Trophoblast cell (in vitro differentiated cells and primary cell): ENCODE data around the gene ATP6V1A.

Source experiments
- DNase-seq, 2 donors: peaks; one replicate each; pipeline ENCODE4 v3.0.0-alpha.2; 2016
- H2AFZ ChIP-seq: 2 replicates; pipeline ENCODE4 v1.6.1; 2013; ENCODE audit warnings: low read length, moderate library complexity, mild to moderate bottlenecking; ENCODE audit not compliant: insufficient read depth, poor library complexity
- H2AK5ac ChIP-seq: 2 replicates; pipeline ENCODE4 v1.6.1; 2013; ENCODE audit warnings: mild to moderate bottlenecking, low read length
- H2BK120ac ChIP-seq: 2 replicates; pipeline ENCODE4 v1.6.1; 2013; ENCODE audit warnings: low read length, mild to moderate bottlenecking, moderate library complexity; ENCODE audit not compliant: insufficient read depth, poor library complexity
- H2BK12ac ChIP-seq: 2 replicates; pipeline ENCODE4 v1.6.1; 2013; ENCODE audit warnings: mild to moderate bottlenecking, low read length, moderate library complexity
- H2BK5ac ChIP-seq: 2 replicates; pipeline ENCODE4 v1.6.1; 2013; ENCODE audit warnings: low read length, low read depth, moderate library complexity, mild to moderate bottlenecking; ENCODE audit not compliant: poor library complexity
- H3K14ac ChIP-seq: 2 replicates; pipeline ENCODE4 v1.6.1; 2013; ENCODE audit warnings: mild to moderate bottlenecking, low read length
- H3K18ac ChIP-seq: 2 replicates; pipeline ENCODE4 v1.6.1; 2013; ENCODE audit warnings: mild to moderate bottlenecking, low read length
- H3K23ac ChIP-seq: 2 replicates; pipeline ENCODE4 v1.6.1; 2013; ENCODE audit warnings: low read length
- H3K27ac ChIP-seq: 2 replicates; pipeline ENCODE4 v1.5.1; 2013; ENCODE audit warnings: low read depth, mild to moderate bottlenecking, inconsistent platforms, low read length, moderate library complexity
- H3K27me3 ChIP-seq: 2 replicates; pipeline ENCODE4 v1.6.1; 2013; ENCODE audit warnings: inconsistent platforms, mild to moderate bottlenecking, low read length, moderate library complexity; ENCODE audit not compliant: insufficient read depth
- H3K36me3 ChIP-seq, 2 experiments: 1 replicate in 1 of 2; 2 replicates in 1 of 2; pipeline ENCODE4 v1.6.1; 2013; ENCODE audit warnings: low read length in 2 of 2, mild to moderate bottlenecking in 2 of 2, moderate library complexity in 1 of 2; ENCODE audit not compliant: insufficient read depth in 2 of 2, control insufficient read depth in 1 of 2
- H3K4ac ChIP-seq: 2 replicates; pipeline ENCODE4 v1.6.1; 2013; ENCODE audit warnings: low read depth, mild to moderate bottlenecking, low read length, moderate library complexity
- H3K4me1 ChIP-seq, 2 experiments: 1 replicate in 1 of 2; 2 replicates in 1 of 2; pipeline ENCODE4 v1.6.1; 2013; ENCODE audit warnings: low read length in 2 of 2, mild to moderate bottlenecking in 2 of 2, moderate library complexity in 1 of 2; ENCODE audit not compliant: insufficient read depth in 2 of 2, control insufficient read depth in 1 of 2
- H3K4me2 ChIP-seq: 2 replicates; pipeline ENCODE4 v1.6.1; 2013; ENCODE audit warnings: inconsistent platforms, mild to moderate bottlenecking, low read length, moderate library complexity
- H3K4me3 ChIP-seq: 2 replicates; pipeline ENCODE4 v1.5.1; 2013; ENCODE audit warnings: mild to moderate bottlenecking, low read depth, low read length, inconsistent platforms
- H3K79me1 ChIP-seq: one replicate; pipeline ENCODE4 v1.6.1; 2013; ENCODE audit warnings: low read length
- H3K79me2 ChIP-seq: 2 replicates; pipeline ENCODE4 v1.6.1; 2013; ENCODE audit warnings: low read length, mild to moderate bottlenecking; ENCODE audit not compliant: control insufficient read depth, insufficient read depth, poor library complexity
- H3K9ac ChIP-seq: 2 replicates; pipeline ENCODE4 v1.6.1; 2013; ENCODE audit warnings: mild to moderate bottlenecking, low read length
- H3K9me3 ChIP-seq: 2 replicates; pipeline ENCODE4 v1.6.1; 2013; ENCODE audit warnings: low read depth, mild to moderate bottlenecking, control low read depth, inconsistent platforms, low read length; ENCODE audit not compliant: insufficient read depth
- H4K12ac ChIP-seq: 2 replicates; pipeline ENCODE4 v1.6.1; 2013; ENCODE audit warnings: low read depth, mild to moderate bottlenecking, low read length, moderate library complexity
- H4K8ac ChIP-seq: 2 replicates; pipeline ENCODE4 v1.6.1; 2013; ENCODE audit warnings: low read depth, mild to moderate bottlenecking, low read length, moderate library complexity
- H4K91ac ChIP-seq: one replicate; pipeline ENCODE4 v1.6.1; 2013; ENCODE audit warnings: low read depth, mild to moderate bottlenecking, low read length, moderate library complexity
- WGBS: extraction: QIAGEN DNeasy Blood & Tissue Kit; methylation state at CpG from one replicate; pipeline ENCODE4 v1.1.7; 2013; ENCODE audit warnings: missing lambda C conversion rate; ENCODE audit not compliant: insufficient read length, insufficient coverage; ENCODE audit errors: extremely low coverage; 5-methylcytosine and 5-hydroxymethylcytosine counted together

Gene ATP6V1A

DNA sequence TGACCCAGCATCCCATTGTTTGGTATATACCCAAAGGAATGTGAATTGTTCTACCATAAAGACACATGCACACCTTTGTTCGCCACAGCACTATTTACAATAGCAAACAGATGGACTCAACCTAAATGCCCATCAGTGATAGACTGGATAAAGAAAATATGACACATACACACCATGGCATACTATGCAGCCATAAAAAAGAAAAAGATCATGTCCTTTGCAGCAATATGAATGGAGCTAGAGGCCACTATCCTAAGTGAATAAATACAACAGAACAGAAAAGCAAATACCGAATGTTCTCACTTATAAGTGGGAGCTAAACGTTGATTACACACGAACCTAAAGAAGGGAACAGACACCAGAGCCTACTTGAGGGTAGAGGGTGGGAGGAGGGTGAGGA, 39.0 kb upstream of the ATP6V1A start:
- no peaks in the 10 kb centered on the region for H3K79me2 ChIP-seq
- H3K4me3 ChIP-seq: no peak overlapping the region
- no peaks in the 10 kb centered on the region for H3K4me1 ChIP-seq
- no peaks in the 10 kb centered on the region for H3K36me3 ChIP-seq
- H3K14ac ChIP-seq: no peak overlapping the region
- H3K4ac ChIP-seq: no peak overlapping the region
- no peak for DNase-seq
- no peak overlapping the region for H3K4me2 ChIP-seq
- H3K18ac ChIP-seq: no peak overlapping the region
- no CpG with 5 or more reads among the region's 4 CpGs for WGBS
- no peak overlapping the region for H2AFZ ChIP-seq
- H3K79me1 ChIP-seq: no peaks in the 10 kb centered on the region
- H2BK12ac ChIP-seq: no peak overlapping the region
- no peak overlapping the region for H4K8ac ChIP-seq
- no peak overlapping the region for H2BK120ac ChIP-seq
- H3K9ac ChIP-seq: no peak overlapping the region
- no peaks in the 10 kb centered on the region for H3K9me3 ChIP-seq
- no peaks in the 10 kb centered on the region for H3K27me3 ChIP-seq
- no peak overlapping the region for H3K23ac ChIP-seq
- no peak overlapping the region for H2BK5ac ChIP-seq
- no peak overlapping the region for H2AK5ac ChIP-seq
- no peak overlapping the region for H4K91ac ChIP-seq
- no peak overlapping the region for H3K27ac ChIP-seq
- no peak overlapping the region for H4K12ac ChIP-seq

DNA sequence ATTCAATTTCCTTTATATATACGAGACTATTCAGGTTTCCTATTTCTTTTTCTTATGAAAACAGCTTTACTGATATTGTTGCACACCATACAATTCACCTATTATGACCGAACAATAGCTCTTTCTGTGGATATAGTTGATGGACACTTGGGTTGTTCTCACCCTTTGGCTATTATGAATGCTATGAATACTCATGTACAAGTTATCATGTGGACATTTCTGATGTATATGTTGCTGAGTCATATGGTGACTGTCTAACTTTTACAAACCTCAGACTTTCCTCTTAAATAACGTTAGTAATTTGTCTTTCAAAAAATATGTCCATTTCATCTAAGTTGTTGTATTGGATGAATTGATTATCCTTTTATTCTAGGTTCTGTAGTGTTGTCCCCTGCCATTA, 34.7 kb upstream of the ATP6V1A start:
- Histone ChIP-seq H3K23ac (no peak overlapping the region), H4K91ac (no peak overlapping the region), H3K18ac (no peak overlapping the region), H2AFZ (no peak overlapping the region), H3K36me3 (peaks cover 0 to 1% of the 10 kb centered on the region in 2 experiments), H3K4me2 (no peak overlapping the region), H3K79me2 (no peaks in the 10 kb centered on the region), H3K27ac (no peak overlapping the region), H3K27me3 (no peaks in the 10 kb centered on the region), H3K14ac (no peak overlapping the region), H4K8ac (no peak overlapping the region), H2BK12ac (no peak overlapping the region), H3K4me1 (no peaks in the 10 kb centered on the region), H3K4me3 (no peak overlapping the region), H2AK5ac (no peak overlapping the region), H2BK120ac (no peak overlapping the region), H3K4ac (no peak overlapping the region), H4K12ac (no peak overlapping the region), H3K9me3 (no peaks in the 10 kb centered on the region), H3K9ac (no peak overlapping the region), H3K79me1 (no peaks in the 10 kb centered on the region), H2BK5ac (no peak overlapping the region)
- DNase-seq: no peak
- WGBS: no CpG with 5 or more reads among the region's 3 CpGs

DNA sequence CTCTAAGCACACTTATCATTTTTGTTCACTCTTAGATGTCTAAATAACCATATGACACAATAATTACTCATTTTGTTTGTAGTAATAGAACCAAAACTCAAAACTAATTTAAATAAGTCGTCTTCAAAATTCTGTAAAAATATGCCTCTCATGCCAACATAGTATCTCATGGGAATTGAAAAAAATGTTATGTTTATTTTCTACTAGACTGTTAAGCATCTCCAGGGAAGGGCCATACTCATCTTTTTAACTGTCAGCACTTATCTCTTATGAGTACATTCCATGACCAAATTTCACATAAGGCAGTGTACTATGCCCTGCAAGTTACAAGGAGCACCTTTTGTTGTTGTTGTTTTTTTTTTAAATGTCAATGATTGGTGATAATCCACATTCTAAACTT, 32.1 kb upstream of the ATP6V1A start:
- no peaks in the 10 kb centered on the region for H3K79me1 ChIP-seq
- no peak overlapping the region for H3K14ac ChIP-seq
- H4K91ac ChIP-seq: no peak overlapping the region
- H3K79me2 ChIP-seq: no peaks in the 10 kb centered on the region
- H2BK120ac ChIP-seq: no peak overlapping the region
- no peak overlapping the region for H2BK5ac ChIP-seq
- H3K4me3 ChIP-seq: no peak overlapping the region
- peaks cover 2 to 3% of the 10 kb centered on the region in 2 experiments for H3K36me3 ChIP-seq
- no peak overlapping the region for H2BK12ac ChIP-seq
- H3K27me3 ChIP-seq: no peaks in the 10 kb centered on the region
- no peak overlapping the region for H3K4me2 ChIP-seq
- H2AFZ ChIP-seq: no peak overlapping the region
- no peak overlapping the region for H4K8ac ChIP-seq
- no peak overlapping the region for H3K27ac ChIP-seq
- no peak for DNase-seq
- H3K4ac ChIP-seq: no peak overlapping the region
- H3K18ac ChIP-seq: no peak overlapping the region
- WGBS: no CpG with 5 or more reads among the region's 1 CpG
- H3K4me1 ChIP-seq: no peaks in the 10 kb centered on the region
- H4K12ac ChIP-seq: no peak overlapping the region
- H3K23ac ChIP-seq: no peak overlapping the region
- peaks cover 2% of the 10 kb centered on the region for H3K9me3 ChIP-seq
- no peak overlapping the region for H3K9ac ChIP-seq
- no peak overlapping the region for H2AK5ac ChIP-seq

DNA sequence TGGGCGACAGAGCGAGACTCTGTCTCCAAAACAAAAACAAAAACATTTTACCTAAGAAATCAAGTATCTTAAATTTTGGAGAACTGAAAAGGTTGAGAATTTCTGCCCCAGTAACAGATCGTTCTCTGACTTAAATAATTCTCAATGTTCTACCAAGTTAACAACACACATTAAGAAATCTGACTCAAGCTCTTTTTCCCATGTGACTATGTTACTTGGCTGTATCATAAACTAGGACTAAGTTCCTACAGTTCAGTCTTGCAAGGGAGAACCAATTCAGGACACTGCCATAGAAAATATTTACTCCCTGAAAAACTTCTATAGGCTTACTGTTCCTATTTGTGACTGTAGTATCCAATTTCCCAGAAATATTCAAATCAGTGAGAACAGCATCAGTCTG, 29.5 kb upstream of the ATP6V1A start:
- H3K4ac ChIP-seq: no peak overlapping the region
- H3K27ac ChIP-seq: no peak overlapping the region
- H3K18ac ChIP-seq: no peak overlapping the region
- no peak overlapping the region for H4K8ac ChIP-seq
- H3K14ac ChIP-seq: no peak overlapping the region
- peaks cover 2% of the 10 kb centered on the region for H3K9me3 ChIP-seq
- H3K23ac ChIP-seq: no peak overlapping the region
- no peak overlapping the region for H2AFZ ChIP-seq
- DNase-seq: no peak
- no peak overlapping the region for H3K4me3 ChIP-seq
- no peak overlapping the region for H3K9ac ChIP-seq
- H2BK12ac ChIP-seq: no peak overlapping the region
- no peaks in the 10 kb centered on the region for H3K4me1 ChIP-seq
- H2BK5ac ChIP-seq: no peak overlapping the region
- no peak overlapping the region for H2BK120ac ChIP-seq
- no peaks in the 10 kb centered on the region for H3K79me1 ChIP-seq
- H2AK5ac ChIP-seq: no peak overlapping the region
- no peak overlapping the region for H3K4me2 ChIP-seq
- WGBS: no CpG with 5 or more reads among the region's 3 CpGs
- H4K91ac ChIP-seq: no peak overlapping the region
- H4K12ac ChIP-seq: no peak overlapping the region
- H3K79me2 ChIP-seq: no peaks in the 10 kb centered on the region
- peaks cover 2 to 7% of the 10 kb centered on the region in 2 experiments for H3K36me3 ChIP-seq
- no peaks in the 10 kb centered on the region for H3K27me3 ChIP-seq
